T-helper 1 cell (primary cell): Measurements from ENCODE around the gene ISG20.

Experiments
- DNase-seq, 5 donors: peaks; one replicate each; pipeline ENCODE4 v3.0.0-alpha.2; 2012 to 2020
- total RNA-seq, 4 donors: gene quantifications; one replicate each; lab custom pipeline; 2026; lab: John Stamatoyannopoulos, UW

Gene ISG20
- 114 to 158 (median 134) reads per million in 4 donors for total RNA-seq

DNA sequence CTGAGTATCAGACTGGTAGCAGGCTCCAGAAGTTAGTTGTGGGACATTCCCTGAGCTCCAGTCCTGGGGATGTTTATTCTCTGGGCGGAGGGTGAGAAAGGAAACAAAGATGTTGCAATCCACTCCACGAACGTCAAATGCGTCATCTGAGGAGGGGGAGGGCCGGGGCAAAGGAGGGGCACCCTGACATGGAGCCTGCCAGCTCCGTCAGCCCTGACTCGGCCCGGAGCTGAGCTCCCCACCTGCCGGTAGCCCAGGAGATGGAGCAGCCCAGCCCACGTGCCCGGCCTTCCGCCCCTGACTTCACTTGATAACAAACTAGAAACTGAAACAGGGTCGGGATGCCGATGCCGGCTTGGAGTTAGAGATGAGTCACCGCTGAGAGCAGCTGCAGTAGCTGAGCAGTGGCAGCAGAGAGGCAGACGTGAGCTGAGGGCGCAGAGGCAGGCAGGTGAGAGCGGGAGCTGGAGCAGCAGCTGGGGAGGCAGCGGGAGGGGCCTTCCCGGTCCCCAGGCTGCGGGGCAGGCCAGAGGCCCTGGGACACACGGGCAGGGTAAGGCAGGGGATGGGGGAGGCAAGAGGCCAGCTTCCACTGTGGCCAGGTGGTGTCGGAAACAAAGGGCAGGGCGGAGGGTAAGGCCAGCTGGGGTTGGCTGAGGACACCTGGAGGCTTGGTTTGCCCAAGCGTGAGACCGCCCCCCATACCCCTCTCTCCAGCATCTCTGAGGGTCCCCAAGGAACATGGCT is at the start of gene ISG20:
Gene ISG20, plus strand, starts transcription at position 391 of the 747 bp plus-strand sequence. Its CDS starts 351 bp downstream, at position 742.
- peak; percentile 97 to 99 (median 98) for DNase-seq

DNA sequence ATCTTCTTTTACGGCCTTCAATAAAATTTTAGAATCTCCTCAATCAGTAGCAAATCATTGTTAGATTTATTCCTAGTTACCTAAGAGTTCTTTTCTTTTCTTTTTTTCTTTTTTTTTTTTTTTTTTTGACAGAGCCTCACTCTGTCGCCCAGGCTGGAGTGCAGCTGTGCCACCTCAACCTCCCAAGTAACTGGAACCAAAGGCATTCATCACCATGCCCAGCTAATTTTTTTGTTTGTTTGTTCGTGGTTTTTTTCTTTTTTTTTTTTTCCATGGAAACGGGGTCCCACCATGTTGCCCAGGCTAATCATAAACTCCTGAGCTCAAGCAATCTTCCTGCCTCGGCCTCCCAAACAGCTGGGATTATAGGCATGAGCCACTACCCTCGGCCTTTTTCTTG is 48.1 kb upstream of the ISG20 start:
- DNase-seq = no peak

DNA sequence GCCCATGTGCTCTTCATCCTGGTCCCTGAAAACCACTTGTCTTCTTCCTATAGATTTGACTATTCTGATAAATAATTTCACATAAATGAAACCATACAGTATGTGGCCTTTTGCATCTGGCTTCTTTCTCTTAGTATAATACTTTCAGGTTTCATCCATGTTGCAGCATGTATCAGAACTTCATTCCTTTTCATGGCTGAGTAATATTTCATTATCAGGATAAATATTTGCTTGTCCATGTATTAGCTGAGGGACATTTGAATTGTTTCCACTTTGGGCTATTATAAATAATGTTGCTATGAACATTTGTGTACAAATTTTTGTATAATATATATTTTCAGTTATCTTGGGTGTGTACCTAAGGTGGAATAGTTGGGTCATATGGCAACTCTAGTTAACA is 47.4 kb upstream of the ISG20 start:
- no peak for DNase-seq

DNA sequence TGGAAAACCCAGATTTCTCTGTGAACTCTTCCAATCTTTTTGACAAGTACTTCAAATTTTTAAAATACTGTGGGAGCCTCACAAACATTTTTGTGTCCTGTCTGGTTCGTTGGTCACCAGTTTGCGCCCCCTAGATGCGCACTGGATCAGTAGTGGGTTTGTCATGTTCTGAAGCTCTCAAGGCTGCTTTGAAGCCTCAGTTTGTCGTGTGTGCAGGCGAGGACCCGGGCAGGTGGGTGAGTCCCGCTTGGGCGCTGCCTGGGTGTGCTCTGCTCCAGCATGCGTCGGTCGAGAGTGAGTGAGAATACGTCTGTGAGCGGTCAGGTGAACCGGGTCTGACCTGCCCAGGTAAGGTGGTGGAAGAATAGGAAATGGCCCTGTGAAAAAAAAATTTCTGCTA is 34.9 kb upstream of the ISG20 start:
- no peak for DNase-seq

DNA sequence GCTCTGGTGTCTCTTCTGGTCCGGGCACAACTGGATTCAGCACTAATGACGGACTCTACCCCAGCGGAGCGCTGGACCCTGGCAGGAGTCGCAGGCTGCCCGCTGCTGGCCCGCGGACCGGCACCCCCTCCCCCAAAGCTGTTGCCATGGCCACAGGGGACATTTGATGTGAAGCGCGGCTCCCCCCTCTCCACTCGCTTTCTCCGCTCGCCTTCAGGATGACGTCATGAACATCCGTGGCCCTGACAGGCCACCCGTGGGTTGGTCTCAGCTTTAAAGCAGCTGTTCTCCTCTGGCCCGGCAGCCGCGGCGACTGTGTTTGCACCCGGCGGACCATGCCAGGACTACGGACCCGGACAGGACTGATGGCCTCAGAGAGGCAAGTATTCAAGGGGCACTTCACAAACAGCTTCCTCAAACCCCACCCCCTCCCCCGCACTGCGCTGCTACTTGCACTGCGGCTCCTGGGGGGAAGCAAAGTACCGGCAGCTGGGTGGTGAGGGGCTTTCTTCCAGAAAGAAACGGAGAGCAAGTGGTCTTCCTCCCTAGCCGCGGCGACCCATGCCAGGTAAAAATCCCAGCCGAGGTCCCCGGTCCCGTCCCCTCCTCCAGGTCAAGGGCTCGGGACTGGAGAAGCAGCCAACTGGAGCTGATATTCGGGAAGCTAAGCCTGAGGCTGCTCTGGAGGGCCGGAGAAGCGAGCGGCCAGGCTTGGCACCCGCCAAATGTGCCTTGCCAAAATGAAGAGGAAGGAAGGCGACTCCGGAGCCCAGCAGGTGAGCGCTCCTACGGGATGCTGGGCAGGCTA is 34.2 kb upstream of the ISG20 start:
- no peak for DNase-seq

DNA sequence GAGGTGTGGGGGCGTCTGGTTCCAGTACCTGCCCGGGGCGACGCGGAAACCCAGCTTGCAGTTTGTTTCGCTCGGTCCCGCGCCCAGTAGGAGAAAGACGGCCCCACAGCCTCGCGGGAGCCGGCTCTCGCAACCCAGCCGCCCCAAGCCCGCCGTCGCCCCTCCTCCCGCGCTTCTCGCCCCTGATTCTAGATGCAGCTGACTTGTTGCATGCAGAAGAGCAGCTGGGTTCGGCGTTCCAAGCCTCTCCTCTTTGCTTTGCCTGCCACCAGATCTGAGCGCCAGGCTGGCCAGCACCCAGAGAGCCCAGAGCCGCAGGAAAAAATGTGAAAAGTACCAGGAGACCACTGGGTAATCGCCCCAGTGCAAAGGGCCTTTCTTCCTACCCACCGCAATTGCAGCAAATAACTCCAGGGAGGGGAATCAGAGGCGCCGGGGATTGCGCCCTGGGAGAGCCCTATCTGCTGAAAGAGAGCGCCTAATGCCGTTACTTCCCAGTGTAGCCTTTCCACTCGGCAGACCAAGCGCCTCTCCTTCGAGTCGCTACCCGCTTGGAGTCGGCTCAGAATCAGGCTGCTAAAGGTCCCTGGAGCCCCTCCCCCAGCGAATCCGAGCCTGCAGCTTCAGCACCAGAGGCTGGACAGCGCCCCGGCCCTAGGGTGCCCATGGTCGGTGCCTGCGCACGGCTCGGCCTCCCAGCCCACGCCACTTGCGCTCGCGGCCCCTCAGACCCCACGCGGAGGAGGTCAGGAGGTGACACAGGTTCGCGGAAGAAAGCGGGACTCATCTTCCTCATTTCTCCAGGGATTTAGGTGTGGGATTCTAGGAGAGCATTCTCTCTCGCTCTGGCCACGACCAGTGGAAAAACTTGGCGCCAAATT is 33.4 kb upstream of the ISG20 start:
- peak in 3 of 5 donors; percentile 38 to 42 (median 40) for DNase-seq

DNA sequence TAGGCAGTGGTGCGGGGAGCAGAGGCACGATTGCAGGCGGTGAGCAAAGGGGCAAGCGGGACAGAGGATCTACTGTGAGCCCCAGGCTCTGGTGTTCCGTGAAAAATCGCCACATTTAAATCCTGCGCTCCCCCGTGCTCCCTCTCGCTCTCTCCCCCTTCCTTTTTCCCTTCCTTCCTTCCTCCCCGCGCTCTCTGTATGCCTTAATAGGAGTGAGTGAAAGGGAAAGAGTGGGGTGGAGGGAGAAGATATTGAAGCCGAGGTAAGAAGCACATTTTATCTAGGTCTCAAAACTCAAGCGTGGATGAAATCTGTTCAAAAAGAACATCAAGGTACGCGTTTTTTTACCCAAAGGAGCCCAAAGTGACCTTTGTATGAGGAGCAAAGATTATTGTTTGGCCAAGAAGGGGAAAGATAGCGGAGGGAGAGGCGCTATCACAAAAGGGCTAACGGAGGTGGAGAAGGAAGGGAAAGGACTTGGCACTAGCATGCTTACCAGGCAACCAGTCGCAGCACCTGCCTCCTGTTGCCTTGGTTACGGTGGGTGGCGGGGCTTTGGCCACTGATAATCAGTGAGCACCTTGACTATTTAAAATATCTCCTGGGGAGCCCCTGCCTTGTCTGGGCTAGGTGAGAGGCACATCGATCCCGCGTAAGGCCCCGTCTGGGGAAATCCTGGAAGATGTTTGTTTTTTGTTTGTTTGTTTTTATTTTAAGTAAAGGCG is 32.6 kb upstream of the ISG20 start:
- DNase-seq = no peak

DNA sequence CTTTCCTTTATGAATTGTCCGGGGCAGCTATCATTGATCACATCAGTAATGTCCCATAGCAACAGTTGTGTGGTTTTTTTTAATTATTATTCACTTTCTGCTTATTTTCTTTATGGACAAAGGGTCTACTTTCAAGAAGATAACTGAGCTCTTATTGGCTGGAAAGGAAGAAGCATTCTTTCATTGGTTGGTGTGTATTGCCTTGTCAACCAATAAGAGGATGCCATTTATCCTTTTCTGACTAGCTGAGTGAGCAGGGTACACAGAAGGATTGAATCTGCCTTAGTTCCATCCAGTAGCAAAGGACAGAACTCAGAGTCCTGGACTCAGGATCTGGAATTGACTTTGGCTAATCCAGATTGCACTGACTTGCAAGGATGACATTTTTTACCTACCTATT is 30.9 kb upstream of the ISG20 start:
- DNase-seq = no peak

DNA sequence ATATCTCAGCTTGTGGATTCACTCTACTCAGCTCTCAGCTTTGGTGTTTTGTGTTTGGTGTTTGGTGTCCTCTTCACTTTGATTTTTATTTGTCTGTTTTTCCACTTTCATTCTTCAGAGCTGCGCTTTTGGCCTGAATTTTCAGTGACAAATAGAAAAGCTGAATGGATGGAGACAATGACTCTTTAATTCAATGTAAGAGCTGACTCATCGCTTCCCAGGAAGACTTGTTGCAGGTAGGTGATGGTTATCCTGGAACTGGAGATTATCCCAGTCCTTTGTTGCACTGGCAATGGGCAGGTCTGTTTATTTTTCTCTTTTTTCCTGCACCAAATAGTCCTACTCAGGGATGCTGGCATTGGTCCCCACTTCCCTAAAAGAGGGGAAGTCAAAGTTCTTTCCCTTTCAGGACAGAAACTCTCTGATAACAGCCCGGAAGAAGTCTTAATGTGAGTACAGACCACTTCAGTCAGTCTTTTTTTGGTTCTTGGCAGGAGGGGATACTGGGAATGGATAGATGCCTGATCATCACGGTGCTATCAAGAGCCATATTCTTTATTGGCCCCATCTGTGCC is 30.1 kb upstream of the ISG20 start:
- no peak for DNase-seq

DNA sequence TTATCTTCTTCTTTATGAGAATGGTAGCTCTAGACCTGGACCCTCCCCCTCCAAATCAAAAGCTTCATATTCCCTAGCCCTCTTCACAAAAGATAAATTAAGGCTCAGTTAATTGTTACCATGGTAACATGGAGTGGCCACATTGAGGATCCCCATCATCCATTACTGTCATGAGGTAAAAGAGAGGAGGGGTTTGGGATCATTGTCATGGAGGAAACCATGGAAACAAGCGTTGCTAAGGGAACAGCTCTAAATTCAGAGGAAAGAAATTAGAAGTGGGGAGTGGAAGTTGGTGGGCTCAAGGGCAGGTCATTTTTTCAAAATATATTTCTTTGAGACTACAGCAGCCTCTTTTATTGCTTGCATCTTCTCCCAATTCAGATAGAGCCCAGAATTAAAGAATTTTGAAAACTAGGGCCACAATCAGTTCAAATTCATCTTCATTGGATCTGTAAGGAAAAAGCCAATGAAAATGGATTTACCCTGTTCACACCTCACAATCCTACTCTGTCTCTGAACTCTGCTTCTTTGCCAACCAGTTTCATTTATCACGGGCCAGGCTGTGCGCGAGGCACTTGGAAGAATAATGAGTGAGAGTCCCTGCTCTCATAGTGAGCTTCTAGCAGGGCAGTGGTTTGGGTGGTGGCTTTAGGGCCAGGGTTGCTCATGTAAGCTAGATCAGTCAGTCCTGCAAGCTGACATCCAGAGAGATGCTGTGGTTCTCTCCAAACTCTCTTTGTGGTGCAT is 29.3 kb upstream of the ISG20 start:
- DNase-seq = no peak

DNA sequence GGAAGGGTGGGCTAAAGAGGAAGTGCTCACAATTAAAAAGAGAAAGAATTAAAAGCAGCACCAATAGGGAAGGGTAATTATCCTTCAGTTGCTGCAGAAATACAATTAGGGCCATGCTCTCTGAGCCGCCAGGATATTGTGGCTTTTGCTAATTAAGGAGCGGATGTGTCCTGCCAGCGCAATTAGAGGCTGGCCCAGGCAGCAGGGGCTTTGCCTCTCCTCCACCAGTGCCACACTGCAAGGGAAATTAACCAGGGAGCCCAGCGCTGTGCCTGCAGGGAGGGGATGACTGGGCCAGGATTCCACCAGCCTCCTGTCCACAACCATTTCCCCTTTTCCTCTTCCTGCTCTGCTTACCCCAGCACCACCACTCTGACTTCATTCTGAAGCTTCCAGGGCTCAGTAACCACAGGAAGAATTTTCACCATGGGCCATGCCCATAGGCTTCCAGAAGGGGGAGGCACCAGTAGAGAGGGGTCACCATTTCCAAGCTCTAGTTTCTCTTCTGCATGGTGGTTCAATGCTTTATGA is 28.1 kb upstream of the ISG20 start:
- no peak for DNase-seq

DNA sequence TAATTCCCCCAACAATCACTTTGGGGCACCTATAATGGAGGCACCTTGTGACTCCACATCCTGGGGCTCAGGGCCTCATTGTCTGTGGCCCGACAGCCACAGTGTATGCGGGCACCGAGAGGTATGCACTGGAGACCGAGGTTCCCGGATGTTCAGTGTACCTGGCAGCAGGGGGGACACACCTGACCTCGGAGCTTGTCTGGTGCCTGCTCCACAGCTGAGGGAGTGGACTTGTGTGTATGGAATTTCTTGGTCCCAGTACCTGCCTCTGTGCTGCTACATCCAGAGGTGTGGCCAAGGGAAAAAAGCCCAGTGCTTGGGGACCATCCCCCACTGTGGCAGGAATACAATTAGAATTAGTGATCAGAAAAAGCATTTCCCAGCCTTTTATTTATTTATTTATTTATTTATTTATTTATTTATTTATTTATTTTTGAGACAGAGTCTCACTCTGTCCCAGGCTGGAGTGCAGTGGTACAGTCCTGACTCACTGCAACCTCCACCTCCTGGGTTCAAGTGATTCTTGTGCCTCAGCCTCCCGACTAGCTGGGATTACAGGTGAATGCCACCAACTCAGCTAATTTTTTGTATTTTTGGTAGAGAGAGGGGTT is 26.5 kb upstream of the ISG20 start:
- DNase-seq = no peak

DNA sequence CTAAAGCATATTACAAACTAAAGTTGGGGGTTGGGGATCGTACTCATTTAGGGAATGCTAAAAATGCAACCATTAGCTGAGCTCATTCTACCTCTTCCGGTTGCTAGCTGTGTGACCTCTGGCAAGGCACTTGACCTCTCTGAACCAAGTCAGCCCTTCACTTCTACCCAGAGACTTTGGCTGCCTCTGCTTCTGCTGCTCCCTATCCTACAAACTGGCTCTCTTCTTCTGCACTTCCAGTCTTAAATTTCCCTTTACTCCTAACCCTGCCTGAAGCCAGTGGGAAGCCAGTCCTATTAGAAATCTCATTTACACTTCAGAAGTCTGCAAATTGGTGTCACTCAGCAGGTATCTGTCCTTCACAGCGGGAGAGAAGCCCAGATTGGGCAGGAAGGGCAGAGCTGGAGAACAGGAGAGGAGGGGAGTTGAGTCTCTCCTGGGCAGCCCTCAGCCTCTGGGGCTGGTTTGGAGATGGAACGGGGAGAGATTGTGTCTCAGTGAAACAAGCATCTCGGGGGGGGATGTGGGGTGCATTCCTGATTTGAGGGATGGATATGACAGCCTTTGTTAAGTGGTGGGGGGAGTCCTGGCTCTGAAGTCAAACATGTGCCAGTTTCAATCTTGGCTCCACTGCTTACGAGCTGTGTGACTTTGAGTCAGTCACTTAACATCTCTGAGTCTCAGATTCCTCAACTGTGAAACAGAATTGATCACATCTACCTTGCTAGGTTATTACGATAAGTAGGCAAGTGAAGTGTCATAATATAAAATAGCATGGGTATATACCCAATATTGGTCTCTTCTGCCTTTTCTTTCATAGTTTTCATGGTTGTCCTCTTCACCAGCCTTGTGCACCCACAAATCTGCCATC is 25.5 kb upstream of the ISG20 start:
- no peak for DNase-seq

DNA sequence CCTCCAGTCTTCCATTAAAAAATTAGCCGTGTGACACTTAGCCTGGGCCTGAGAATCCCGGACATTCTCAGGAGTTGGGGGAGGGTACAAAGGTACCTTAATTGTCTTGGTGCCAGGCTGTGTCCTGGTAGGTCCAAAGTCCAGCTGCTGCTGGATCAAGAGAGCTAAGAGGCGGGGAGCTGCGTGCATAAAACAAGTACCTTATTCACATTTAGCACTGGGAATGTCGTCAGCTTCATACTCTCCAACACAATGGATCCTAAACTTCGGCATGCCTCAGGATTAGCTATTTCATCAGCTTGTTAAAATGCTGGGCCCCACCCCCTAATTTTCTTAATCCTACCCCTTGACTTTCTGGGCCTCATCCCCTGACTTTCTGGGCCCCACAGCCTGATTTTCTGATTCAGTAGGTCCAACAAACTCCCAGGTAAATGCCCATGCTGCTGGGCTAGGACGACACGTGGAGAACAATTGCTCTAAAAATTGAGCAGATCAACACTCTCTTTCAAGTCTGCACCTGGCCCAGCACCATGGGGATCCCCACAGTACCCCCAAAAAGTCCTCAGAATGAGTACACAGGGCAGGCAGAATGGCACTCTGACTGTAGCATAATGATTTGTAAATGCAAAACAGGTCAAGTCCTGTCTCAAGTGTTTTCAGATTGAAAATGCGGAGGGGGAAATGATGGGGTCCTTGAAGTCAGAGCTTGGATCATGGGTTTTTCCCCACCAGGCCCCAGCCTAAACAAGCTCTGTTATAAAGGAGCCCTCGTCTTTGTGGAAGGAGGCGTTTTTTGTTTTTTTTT is 23.3 kb upstream of the ISG20 start:
- no peak for DNase-seq

DNA sequence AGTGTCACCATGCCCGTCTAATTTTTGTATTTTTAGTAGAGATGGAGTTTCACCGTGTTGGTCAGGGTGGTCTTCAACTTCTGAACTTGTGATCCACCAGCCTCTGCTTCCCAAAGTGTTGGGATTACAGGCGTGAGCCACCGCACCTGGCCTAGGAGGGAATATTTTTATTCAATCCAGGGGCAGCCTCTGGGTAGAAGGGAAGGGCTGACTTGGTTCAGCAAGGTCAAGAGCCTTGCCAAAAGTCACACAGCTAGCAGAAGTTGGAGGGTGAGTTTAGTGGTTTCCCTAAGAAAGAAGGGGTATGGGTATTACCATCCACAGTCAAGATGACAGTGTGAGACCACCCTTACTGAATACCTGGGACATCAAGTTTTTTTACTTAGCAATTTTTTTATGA is 22.6 kb upstream of the ISG20 start:
- DNase-seq = no peak

DNA sequence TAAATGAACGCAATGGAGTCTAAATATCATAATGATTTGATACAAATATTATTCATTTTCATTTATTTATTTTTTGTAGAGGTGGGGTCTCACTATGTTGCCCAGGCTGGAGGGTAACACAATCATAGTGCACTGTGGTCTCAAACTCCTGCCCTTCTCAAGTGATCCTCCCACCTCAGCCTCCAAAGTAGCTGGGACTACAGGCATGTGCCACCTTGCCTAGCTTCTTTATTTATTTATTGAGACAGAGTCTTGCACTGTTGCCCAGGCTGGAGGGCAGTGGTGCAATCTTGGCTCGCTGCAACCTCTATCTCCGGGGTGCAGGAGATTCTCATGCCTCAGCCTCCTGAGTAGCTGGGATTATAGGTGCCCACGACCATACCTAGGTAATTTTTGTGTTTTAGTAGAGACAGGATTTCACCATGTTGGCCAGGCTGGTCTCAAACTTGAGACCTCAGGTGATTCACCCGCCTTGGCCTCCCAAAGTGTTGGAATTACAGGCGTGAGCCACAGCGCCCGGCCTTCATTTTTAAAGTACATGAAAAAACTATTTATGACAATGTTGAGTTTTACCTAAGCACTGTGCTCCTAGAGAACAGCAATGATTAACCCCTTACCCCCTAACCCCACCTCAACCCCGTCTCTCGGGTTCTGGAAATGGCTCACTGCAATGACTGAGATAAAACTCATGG is 21.6 kb upstream of the ISG20 start:
- no peak for DNase-seq

DNA sequence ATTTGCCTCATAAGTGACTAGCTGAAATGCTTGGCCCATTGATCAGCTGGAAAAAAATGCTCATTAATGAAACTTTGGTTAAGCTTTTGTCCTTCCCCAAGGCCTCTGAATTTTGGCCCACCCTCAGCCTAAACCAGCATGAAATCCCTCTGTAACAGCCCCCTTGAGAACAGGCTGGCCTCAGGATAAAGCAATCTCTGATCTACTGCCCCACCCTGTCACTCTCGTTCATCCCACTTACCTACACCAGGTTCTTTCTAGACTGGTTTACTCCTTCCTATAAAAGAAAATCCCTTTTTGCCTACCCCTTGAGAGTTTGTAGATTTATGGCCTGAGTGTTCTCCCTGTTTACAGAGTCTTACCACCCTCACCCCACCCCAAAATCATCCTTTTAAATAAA is 21.0 kb upstream of the ISG20 start:
- DNase-seq = no peak

DNA sequence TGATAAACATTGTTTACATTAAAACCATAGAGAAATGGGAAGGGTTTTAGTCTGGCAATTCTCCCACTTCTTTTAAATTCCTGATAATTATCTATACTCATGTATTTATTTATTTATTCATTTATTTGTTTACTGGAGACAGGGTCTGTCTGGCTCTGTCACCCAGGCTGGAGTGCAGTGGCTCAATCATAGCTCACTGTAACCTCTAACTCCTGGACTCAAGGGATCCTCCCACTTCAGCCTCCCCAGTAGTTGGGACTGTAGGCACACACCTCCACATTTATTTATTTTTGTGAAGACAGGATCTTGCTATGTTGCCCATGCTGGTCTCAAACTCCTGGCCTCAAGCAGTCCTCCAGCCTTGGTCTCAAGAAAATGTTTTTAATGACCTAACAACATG is 20.1 kb upstream of the ISG20 start:
- no peak for DNase-seq
